ENCODE results near the gene SPIRE1.
"Not testable (repeated sequence)": the region's sequence is repeated elsewhere in the genome, so short reads cannot be mapped to it uniquely, and the experiment has no call there.

Gene SPIRE1

DNA sequence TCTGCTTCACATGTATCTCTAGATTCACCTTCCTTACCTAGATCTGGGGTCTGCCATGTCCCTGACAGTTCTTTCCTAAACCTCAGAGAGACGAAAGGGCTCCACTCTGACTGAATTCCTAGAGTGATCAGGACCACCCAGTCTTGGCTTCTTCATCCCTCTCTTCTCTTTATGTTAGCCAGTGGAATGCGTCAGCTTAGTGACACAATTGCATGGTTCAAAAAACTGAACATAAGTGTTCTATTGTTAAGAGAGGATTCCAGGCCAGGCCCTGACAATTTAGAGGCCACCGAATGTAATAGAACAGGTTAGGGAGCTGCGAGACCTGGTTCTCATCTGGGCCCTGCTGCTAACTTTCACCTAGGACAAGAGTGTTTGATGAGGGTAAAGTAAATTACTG lies 240.2 kb downstream of the SPIRE1 start:
- DNase-seq (ENCODE audit: low read depth, low spot score): peak; percentile 23

DNA sequence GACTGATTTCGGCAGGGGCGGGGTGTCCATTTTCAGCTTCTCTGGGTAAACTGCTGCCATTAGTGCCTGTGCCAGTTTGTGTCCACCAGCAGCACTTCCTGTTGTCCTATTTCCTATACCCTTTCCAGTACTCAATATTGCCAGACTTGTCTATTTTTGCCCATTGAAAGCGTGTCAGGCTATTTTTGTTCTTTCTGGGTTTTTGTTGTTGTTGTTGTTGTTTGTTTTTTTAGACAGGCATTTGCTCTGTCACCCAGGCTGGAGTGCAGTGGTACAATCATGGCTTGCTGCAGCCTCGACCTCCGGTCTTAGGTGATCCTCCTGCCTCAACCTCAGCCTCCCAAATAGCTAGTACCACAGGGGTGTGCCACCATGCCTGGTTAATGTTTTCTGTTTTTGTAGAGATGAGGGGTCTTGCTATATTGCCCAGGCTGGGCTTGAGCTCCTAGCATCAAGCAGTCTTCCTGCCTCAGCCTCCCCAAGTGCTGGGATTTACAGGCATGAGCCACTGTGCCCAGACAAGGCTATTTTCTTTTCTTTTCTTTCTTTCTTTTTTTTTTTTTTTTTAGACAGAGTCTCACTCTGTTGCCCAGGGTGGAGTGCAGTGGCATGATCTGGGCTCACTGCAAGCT lies 241.7 kb downstream of the SPIRE1 start:
- no peak for DNase-seq (ENCODE audit: low read depth, low spot score)

DNA sequence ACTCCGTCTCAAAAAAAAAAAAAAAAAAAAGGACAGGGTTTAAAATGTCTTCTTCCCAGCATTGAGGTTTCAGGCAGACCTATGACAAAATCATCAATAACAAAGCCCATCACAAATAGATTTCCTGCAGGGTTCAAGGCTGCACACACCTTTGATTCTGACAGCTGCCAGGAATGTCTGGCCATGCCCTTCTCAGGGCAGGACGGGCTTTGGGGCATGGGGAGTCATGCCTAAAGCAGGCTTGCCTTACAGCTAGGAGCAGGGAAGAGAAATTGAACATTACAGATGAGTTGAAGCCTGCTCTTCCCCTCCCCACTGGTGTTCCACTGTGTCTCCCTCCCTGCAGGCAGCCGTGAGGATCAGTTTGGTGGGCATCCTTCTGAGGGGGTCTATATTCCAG lies 246.5 kb downstream of the SPIRE1 start:
- no peak for DNase-seq (ENCODE audit: low read depth, low spot score)

DNA sequence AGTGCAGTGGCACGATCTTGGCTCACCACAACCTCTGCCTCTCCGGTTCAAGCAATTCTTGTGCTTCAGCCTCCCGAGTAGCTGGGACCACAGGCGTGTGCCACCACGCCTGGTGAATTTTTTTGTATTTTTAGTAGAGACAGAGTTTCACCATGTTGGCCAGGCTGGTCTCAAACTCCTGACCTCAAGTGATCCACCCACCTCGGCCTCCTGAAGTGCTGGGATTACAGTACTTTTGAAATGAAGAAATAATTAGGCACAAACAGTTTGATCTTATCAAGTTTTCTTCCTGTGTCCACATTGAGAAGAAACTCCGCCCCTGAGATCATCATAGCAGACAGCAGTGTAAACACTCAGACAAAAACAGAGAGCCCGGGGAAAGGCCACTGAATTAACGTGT lies 247.2 kb downstream of the SPIRE1 start:
- DNase-seq (ENCODE audit: low read depth, low spot score): not testable (repeated sequence)

DNA sequence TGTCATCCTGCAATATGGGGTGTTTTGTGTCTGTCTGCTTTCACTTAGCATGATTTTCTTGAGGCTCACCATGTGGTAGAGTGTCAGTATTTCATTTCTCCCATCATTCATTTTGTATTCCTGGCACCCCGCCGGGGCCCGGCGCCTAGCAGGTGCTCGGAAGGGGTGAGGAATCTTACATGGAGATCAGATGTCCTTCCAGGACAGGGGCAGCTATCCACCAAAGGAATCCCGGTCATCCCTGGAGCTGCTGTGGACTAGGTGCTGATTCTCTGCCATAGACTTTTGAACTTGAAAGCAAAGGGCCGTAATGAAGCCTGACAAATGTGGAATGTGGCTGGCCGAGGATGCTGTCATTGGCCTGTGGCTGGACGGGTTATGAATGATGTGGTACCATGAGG lies 247.8 kb downstream of the SPIRE1 start:
- peak; percentile 29 for DNase-seq (ENCODE audit: low read depth, low spot score)

DNA sequence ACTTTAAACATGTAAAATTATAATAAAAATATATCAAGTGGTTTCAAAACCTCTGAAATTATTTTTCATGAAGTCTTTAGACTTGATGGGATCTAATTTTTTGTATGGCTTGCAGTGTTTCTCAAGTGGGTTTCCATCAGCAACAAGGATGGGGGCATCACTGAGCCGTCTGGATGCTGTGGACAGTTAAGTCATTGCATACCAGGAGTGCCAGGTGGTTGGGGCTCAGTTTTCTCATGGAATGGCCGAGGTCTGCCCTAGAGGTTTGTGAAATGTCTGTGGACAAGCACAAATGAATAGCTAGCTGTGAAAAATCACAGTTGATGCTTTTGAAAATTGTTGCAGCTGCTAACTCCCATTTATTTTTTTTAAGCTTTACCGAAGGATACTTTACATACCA lies 248.4 kb downstream of the SPIRE1 start:
- DNase-seq (ENCODE audit: low read depth, low spot score): peak; percentile 75

DNA sequence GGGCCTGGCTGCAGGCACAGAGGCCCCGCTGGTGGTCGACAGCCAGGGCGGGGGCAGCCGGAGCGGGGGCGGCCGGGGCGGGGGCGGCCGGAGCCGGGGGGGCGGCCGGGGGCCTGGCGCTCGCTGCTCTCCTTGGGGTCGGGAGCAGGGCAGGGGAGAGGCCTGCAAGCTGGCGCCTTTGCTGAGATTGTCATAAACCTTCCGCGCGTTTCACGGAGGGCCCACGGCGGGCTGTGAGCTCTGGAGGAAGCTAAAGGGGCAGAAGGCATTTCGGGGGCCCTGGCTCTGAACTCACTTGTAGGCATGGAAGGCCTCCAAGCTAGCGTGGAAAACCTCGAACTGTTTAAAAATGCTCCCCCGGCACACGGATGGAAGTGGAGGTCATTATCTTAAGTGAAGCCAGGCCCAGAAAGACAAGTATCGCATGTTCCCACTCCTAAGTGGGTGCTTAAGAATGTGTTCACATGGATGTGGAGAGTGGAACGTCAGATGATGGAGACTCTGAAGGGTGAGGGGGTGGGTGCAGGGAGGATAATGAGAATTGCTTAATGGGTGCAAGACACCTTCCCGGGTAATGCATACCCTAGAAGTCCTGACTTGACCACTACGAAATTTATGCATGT lies 249.5 kb downstream of the SPIRE1 start:
- peak; percentile 45 for DNase-seq (ENCODE audit: low read depth, low spot score)

DNA sequence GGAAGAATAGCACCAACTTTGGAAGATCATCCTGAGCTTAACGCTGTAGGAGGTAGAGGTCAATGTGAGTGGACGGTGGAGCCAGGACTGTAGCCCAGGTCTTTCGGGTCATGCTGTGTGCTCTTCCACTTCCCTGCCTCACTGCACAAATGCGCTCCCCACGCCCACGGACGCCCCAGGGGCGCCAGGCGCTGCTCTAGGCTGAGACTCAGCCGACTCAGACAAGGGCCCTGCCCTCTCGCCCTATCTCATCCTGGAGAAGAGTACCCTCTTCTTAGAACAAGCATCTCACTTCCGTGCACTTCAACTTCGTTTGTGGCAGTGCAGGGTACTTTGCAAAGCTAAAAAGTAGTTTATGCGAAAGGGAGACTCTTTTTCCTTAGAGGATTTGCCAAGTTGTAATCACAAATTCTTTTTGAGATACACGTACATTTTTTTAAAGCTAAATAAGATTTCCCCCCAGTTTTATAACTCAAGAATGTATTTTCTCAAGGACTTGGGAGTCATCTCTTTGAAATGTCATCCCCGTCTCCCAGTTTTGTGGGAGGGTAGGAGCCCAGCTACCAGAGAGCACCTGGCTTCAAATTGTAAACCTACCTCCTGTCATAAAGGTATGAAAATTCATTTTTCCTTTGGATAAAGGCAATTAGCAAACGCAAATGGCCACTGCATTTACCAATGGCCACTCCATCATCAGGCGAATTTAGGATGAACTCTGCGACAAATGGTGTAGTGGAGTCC lies 251.4 kb downstream of the SPIRE1 start:
- no peak for DNase-seq (ENCODE audit: low read depth, low spot score)

DNA sequence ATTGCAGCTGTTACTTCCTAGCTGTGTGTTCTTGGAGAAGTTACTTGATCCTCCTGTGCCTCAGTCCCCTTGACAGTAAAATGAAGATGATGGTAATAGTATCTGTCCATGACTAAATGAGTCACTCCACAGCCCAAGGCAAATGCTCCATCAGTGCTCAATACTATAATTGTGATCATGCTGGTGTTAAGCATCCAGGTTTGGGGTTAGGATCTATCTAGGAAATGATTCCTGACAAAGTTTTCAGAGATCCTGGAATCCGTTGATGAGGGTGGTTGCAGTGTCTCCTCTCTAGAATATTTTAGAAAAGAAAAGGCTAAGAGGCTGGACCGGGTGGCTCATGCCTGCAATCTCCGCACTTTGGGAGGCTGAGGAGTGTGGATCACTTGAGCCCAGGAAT lies 252.8 kb downstream of the SPIRE1 start:
- DNase-seq (ENCODE audit: low read depth, low spot score): no peak

DNA sequence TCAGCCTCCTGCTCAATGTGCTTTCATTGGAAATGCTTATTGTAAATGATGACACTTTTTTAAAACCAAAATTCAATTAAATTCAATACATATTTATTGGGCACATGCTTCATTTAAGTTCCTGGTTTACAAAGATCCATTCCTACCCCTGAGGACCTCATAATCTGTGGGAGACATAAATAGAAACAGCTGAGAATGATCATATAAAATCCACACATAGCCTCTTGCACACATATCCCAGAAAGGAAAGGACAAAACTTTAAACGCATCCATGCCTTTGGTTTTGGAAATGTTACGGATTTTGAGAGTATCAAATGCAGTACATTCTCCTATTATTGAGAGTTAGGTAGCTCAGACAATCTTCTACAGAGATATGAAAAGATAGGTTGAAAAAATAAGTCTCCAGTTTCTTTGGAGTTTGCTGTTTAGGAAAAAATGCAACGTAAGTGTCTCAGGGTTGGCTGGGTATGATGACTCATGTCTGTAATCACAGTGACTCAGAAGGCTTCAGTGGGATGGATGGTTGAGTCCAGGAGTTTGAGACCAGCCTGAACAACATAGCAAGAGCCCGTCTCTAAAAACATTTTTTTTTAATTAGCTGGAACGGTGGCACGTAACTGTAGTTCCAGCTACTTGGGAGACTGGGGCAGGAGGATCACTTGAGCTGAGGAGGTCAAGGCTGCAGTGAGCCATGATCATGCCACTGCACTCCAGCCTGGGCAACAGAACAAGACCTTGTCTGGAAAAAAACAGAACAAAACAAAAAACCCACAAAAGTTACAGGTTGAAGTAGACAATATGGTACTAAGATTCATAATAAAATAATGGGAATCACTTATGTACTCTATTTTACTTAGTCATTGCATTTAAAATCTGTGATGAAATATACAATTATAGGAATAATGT lies 254.1 kb downstream of the SPIRE1 start:
- peak; percentile 79 for DNase-seq (ENCODE audit: low read depth, low spot score)

DNA sequence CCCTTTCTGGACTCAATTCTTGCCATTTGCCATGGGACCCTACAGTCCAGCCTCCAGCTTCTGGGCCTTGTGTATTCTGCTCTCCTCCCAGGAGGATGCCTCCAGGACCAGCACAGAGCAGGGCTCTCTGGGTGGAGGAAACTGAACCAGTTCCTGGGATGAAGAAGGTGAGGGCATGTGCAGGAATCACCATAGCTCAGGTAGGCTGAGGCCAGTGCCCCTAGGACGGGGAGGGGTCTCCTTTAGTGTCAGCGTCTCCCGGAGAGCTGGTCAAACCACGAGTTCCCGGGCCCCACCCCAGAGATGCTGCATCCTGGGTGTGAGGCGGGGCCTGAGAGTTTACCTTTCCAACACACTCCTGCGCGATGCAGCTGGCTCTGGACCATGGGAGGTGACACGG lies 256.0 kb downstream of the SPIRE1 start:
- DNase-seq (ENCODE audit: low read depth, low spot score): no peak

DNA sequence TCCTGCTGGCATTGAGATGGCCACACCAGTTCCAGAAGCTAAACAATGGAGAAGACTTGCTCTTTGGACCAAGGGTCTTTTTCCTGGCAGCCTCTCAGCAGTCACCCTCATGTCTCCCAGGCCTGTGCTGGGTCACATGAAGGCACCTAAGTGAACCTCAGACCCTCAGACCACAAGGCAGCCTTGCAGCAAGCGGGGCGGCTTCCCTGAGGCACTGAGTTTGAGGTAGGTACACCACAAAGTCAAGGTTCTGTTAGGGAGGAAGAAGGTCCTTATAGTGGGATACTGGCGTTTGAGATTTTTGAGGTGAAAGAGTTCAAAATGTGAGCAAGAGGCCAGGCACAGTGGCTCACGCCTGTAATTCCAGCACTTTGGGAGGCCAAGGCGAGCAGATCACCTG lies 258.7 kb downstream of the SPIRE1 start:
- DNase-seq (ENCODE audit: low read depth, low spot score): no peak

DNA sequence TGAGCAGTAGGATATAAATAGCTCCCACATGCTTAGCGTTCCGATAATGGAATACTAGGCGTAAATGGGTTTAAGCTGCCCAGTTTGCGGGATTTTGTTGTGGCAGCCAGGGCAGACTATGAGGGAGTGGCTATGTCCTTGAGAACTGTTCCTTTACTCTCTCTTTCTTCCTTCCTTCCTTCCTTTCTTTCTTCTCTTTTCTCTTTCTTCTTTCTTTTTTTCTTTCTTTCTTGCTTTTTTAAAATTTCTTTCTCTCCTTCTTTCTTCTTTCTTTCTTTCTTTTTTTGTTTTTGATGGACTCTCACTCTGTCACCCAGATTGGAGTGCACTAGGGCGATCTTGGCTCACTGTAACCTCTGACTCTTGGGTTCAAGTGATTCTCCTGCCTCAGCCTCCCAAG lies 259.3 kb downstream of the SPIRE1 start:
- no peak for DNase-seq (ENCODE audit: low read depth, low spot score)

DNA sequence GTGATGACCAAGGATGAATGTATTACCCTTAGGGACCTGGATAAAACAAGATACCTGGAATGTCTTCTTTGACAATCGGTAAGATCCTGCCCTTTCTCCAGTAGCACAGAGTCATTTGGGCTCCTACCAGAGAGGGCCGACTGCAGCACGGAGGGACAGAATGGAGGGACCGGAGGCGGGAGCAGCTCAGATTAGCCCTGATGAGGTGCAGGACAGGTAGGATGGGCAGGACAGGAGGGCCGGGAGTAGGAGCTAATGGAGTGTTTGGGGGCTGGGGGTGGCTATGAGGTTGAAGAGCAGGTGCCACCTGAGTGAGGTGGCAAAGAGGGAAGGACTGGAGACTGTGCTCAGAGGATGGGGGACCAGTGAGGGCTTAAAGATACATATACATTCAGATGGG lies 260.1 kb downstream of the SPIRE1 start:
- no peak for DNase-seq (ENCODE audit: low read depth, low spot score)

DNA sequence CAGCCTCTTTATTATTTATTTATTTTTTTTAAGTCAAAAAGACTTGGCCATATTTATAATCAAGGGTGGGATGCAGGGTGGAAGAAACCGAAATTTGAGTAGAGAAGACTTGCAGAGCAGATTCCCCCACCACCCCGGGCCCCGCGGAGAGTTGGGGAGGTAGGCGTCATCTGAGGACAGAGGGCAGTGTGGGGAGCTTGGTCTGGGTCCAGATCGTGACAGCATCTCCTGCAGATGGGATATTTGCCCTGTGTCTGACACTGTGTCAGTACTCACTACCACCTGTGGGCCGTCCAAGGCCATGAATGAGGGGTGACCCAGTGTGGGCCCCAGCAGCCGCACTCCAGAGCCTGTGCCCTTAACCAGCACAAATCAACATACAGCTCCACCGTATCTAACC lies 260.7 kb downstream of the SPIRE1 start:
- DNase-seq (ENCODE audit: low read depth, low spot score): no peak
